HepG2 (cell line): ENCODE results near the gene DNPEP. TPM values are rescaled to one million over a fixed set of nuclear protein-coding genes. Genes with fewer than 3 reads are reported as not detected.
A peak's percentile ranks its signal among the peaks of the same experiment; 100 is the strongest.

Source experiments
- ARNT2 ChIP-seq: sonication (generic); formaldehyde crosslinking; IDR thresholded peaks from 2 replicates; pipeline ENCODE4 v1.8.0; 2022; ENCODE audit warnings: mild to moderate bottlenecking, low read depth, missing genetic modification reagents, moderate library complexity
- GATAD1 ChIP-seq: IDR thresholded peaks from 2 replicates; pipeline ENCODE4 v1.6.1; 2016; ENCODE audit warnings: missing genetic modification reagents, missing compliant biosample characterization
- KDM2A ChIP-seq: sonication (generic); formaldehyde crosslinking; IDR thresholded peaks from 2 replicates; pipeline ENCODE4 v1.4.0; 2020; ENCODE audit warnings: low read depth, missing genetic modification reagents, borderline replicate concordance
- MAFK ChIP-seq, 2 experiments: IDR thresholded peaks in 1 of 2; conservative IDR thresholded peaks in 1 of 2; 2 replicates each; pipeline ENCODE4 v1.6.1; 2011; ENCODE audit warnings: improper control_type of control experiment in 2 of 2, low read length in 2 of 2
- POLR2G ChIP-seq: fragments of 200-400 bp; formaldehyde crosslinking; IDR thresholded peaks from 2 replicates; pipeline ENCODE4 v1.6.1; 2018; ENCODE audit warnings: mild to moderate bottlenecking, low read depth, low read length, moderate library complexity
- PRMT3 ChIP-seq: sonication (generic); formaldehyde crosslinking; IDR thresholded peaks from 2 replicates; pipeline ENCODE4 v1.8.1; 2022; ENCODE audit warnings: low read depth, mild to moderate bottlenecking, moderate library complexity, missing genetic modification reagents, borderline replicate concordance
- SPEN ChIP-seq: sonication (generic); formaldehyde crosslinking; IDR thresholded peaks from 2 replicates; pipeline ENCODE4 v1.5.1; 2020; ENCODE audit warnings: low read depth, mild to moderate bottlenecking, missing genetic modification reagents
- SUZ12 ChIP-seq: fragments of 150-350 bp; IDR thresholded peaks from 2 replicates; pipeline ENCODE4 v1.6.1; 2014; ENCODE audit warnings: low read depth, low read length
- ZNF296 ChIP-seq: sonication (generic); formaldehyde crosslinking; conservative IDR thresholded peaks from 2 replicates; pipeline ENCODE4 v1.5.0; 2020; ENCODE audit warnings: mild to moderate bottlenecking, missing genetic modification reagents
- ZNF839 ChIP-seq: sonication (generic); formaldehyde crosslinking; IDR thresholded peaks from 2 replicates; pipeline ENCODE4 v1.4.0; 2020; ENCODE audit warnings: missing genetic modification reagents, mild to moderate bottlenecking, borderline replicate concordance
- polyA plus RNA-seq, 8 experiments: library from polyadenylated mRNA; depleted of rRNA in 3 of 8; stranded (reverse) in 7 of 8; unstranded in 1 of 8; fragments of >200 nt; fragmentation: Illumina TruSeq in 4 of 8; extraction: Trizol in 4 of 8; gene quantifications; 2 replicates each; pipeline versions ENCODE4 v1.2.1 to v1.2.3, GENCODE V29; 2011 to 2016; ENCODE audit warnings: low read depth in 4 of 8, missing spikeins in 1 of 8, mixed read lengths in 1 of 8; ENCODE audit not compliant: insufficient read depth in 1 of 8
- total RNA-seq, 5 experiments: library from RNA; depleted of rRNA; stranded (reverse); fragments of >200 nt; fragmentation: Illumina TruSeq; extraction: Trizol; gene quantifications; 2 replicates each; pipeline ENCODE4 v1.2.3, GENCODE V29; 2016; ENCODE audit warnings: low read depth in 1 of 5
- TF ChIP-seq, protein P1 (sequence below): sonication (generic); formaldehyde crosslinking; IDR thresholded peaks from 2 replicates; pipeline ENCODE4 v1.4.0; 2020; ENCODE audit warnings: missing genetic modification reagents, borderline replicate concordance
- TF ChIP-seq, protein P2 (sequence below): IDR thresholded peaks from 2 replicates; pipeline ENCODE4 v1.6.1; 2012; ENCODE audit warnings: low read depth, low read length, improper control_type of control experiment
- TF ChIP-seq, protein P3 (sequence below): sonication (generic); formaldehyde crosslinking; IDR thresholded peaks from 2 replicates; pipeline ENCODE4 v1.8.0; 2022; ENCODE audit warnings: low read depth, missing genetic modification reagents
- TF ChIP-seq, protein P4 (sequence below): sonication (generic); formaldehyde crosslinking; IDR thresholded peaks from 2 replicates; pipeline ENCODE4 v1.4.0; 2020; ENCODE audit warnings: missing genetic modification reagents, borderline replicate concordance
- TF ChIP-seq, protein P5 (sequence below): IDR thresholded peaks from 2 replicates; pipeline ENCODE4 v1.6.1; 2016; ENCODE audit warnings: low read depth
- TF ChIP-seq, protein P6 (sequence below): sonication (generic); formaldehyde crosslinking; IDR thresholded peaks from 2 replicates; pipeline ENCODE4 v1.4.0; 2020; ENCODE audit warnings: mild to moderate bottlenecking, missing genetic modification reagents

DNPEP gene
- total and polyA plus RNA-seq, 2 of the 13 experiments (the other 11 are each of a cell fraction or from before 2014, with no cell fraction given) = 104 to 109 TPM

DNA sequence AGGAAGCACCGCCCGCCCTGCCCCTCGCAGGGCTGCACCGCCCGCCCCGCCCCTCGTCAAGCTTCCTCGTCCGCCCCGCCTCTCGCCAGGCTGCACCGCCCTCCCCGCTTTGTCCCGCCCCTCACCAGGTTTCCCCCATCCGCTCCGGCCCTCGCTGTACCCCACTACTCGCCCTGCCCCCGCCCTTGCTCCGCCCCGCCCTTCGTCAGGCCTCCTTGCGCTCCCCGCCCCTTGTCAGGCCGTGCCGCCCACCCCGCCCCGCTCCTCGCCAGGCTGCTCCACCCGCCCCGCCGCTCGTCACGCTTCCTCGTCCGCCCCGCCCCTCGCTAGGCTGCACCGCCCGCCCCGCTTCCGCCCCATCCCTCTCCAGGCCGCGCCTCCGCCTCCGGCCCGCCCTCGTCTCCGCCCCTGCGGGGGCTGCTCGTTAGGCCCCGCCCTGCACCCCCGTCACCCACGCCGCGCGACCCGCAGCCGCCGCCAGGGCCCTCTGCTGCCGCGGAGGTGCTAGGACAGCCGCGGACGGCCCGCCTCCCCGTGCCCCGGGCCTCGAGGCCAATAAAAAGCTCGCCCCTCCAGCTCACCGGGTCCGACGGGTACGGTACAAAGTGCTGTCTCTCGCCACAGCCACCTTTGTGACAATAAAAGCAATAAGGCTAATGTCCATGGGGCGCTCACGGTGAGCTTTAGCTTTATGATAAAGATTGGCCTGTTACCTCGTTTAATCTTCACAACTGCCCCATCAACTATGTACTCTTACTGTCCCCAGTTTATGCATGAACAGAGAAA is 602 bp upstream of the DNPEP start (continued):
- TF ChIP-seq, protein P1, sequence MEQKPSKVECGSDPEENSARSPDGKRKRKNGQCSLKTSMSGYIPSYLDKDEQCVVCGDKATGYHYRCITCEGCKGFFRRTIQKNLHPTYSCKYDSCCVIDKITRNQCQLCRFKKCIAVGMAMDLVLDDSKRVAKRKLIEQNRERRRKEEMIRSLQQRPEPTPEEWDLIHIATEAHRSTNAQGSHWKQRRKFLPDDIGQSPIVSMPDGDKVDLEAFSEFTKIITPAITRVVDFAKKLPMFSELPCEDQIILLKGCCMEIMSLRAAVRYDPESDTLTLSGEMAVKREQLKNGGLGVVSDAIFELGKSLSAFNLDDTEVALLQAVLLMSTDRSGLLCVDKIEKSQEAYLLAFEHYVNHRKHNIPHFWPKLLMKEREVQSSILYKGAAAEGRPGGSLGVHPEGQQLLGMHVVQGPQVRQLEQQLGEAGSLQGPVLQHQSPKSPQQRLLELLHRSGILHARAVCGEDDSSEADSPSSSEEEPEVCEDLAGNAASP = no peak
- TF ChIP-seq, protein P2, sequence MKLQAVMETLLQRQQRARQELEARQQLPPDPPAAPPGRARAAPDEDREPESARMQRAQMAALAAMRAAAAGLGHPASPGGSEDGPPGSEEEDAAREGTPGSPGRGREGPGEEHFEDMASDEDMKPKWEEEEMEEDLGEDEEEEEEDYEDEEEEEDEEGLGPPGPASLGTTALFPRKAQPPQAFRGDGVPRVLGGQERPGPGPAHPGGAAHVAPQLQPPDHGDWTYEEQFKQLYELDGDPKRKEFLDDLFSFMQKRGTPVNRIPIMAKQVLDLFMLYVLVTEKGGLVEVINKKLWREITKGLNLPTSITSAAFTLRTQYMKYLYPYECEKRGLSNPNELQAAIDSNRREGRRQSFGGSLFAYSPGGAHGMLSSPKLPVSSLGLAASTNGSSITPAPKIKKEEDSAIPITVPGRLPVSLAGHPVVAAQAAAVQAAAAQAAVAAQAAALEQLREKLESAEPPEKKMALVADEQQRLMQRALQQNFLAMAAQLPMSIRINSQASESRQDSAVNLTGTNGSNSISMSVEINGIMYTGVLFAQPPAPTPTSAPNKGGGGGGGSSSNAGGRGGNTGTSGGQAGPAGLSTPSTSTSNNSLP = no peak
- peak; percentile 81; the same call in 1 of the 2 replicates for TF ChIP-seq ZNF839
- TF ChIP-seq, protein P3, sequence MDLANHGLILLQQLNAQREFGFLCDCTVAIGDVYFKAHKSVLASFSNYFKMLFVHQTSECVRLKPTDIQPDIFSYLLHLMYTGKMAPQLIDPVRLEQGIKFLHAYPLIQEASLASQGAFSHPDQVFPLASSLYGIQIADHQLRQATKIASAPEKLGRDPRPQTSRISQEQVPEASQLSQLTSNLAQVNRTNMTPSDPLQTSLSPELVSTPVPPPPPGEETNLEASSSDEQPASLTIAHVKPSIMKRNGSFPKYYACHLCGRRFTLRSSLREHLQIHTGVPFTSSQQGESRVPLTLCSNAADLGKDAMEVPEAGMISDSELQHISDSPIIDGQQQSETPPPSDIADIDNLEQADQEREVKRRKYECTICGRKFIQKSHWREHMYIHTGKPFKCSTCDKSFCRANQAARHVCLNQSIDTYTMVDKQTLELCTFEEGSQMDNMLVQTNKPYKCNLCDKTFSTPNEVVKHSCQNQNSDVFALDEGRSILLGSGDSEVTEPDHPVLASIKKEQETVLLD (CRISPR knock-in tag) = peak; percentile 94
- TF ChIP-seq, protein P4, sequence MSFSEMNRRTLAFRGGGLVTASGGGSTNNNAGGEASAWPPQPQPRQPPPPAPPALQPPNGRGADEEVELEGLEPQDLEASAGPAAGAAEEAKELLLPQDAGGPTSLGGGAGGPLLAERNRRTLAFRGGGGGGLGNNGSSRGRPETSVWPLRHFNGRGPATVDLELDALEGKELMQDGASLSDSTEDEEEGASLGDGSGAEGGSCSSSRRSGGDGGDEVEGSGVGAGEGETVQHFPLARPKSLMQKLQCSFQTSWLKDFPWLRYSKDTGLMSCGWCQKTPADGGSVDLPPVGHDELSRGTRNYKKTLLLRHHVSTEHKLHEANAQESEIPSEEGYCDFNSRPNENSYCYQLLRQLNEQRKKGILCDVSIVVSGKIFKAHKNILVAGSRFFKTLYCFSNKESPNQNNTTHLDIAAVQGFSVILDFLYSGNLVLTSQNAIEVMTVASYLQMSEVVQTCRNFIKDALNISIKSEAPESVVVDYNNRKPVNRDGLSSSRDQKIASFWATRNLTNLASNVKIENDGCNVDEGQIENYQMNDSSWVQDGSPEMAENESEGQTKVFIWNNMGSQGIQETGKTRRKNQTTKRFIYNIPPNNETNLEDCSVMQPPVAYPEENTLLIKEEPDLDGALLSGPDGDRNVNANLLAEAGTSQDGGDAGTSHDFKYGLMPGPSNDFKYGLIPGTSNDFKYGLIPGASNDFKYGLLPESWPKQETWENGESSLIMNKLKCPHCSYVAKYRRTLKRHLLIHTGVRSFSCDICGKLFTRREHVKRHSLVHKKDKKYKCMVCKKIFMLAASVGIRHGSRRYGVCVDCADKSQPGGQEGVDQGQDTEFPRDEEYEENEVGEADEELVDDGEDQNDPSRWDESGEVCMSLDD (CRISPR knock-in tag) = no peak
- no peak for TF ChIP-seq SUZ12
- TF ChIP-seq GATAD1 (CRISPR knock-in tag) = no peak; the same call in 1 of the 2 replicates
- TF ChIP-seq ARNT2 = peak; percentile 82
- TF ChIP-seq, protein P5, sequence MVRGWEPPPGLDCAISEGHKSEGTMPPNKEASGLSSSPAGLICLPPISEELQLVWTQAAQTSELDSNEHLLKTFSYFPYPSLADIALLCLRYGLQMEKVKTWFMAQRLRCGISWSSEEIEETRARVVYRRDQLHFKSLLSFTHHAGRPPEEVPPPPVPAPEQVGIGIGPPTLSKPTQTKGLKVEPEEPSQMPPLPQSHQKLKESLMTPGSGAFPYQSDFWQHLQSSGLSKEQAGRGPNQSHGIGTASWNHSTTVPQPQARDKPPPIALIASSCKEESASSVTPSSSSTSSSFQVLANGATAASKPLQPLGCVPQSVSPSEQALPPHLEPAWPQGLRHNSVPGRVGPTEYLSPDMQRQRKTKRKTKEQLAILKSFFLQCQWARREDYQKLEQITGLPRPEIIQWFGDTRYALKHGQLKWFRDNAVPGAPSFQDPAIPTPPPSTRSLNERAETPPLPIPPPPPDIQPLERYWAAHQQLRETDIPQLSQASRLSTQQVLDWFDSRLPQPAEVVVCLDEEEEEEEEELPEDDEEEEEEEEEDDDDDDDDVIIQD (CRISPR knock-in tag) = no peak
- no peak for TF ChIP-seq MAFK (conservative IDR thresholded peaks at IDR 0.05 in 1 of 2, IDR thresholded peaks at IDR 0.05 in 1 of 2; ENCODE audit: low read length in 2 of 2)
- peak; percentile 80 for TF ChIP-seq POLR2G
- TF ChIP-seq KDM2A = peak; percentile 64; the same call in 1 of the 2 replicates
- peak; percentile 75 for TF ChIP-seq SPEN (CRISPR knock-in tag)
- TF ChIP-seq PRMT3 = no peak
- TF ChIP-seq, protein P6, sequence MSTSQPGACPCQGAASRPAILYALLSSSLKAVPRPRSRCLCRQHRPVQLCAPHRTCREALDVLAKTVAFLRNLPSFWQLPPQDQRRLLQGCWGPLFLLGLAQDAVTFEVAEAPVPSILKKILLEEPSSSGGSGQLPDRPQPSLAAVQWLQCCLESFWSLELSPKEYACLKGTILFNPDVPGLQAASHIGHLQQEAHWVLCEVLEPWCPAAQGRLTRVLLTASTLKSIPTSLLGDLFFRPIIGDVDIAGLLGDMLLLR (CRISPR knock-in tag) = no peak
- TF ChIP-seq ZNF296 = no peak
